ENCODE results near the gene GLIS1.
"Not testable (repeated sequence)": the region's sequence is repeated elsewhere in the genome, so short reads cannot be mapped to it uniquely, and the experiment has no call there.

The GLIS1 gene

DNA sequence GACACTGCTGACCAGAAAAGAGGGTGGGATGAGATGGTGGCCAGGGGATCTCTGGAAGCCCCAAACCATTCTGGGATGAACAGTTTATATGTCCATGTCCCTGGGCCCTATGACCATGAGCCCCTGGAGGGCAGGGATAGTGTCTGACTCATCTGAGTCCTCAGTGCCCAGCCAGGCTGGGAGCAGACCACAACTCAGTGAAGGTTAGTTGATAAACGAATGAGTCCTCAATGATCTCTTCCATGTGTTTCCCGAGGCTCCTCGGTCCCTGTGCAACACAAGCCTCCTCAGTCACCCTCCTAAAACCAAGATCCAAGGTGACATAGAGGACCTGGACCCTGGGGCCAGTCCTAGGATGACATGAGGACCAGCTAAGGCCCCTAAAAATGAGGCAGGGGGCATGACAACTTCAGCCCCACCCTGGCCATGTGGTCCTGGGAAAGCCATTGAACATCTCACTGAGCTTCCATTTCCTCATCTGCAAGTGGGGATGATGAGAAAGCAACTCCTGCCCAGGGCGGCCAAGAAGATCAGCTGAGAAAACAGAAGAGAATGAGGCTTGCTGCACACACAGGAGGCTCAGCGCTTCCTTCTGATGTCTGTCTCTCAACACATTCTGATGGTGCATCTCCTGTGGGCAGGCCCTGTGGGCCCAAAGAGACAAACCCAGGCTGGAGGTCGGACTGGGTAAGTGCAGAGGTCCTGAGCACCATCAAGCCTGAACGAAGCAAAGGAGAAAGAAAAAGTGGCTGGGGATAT is 86.3 kb downstream of the GLIS1 start:
- no peak overlapping the region for H3K4ac ChIP-seq (ENCODE audit: low read depth in 1 of 2, low read length in 2 of 2)
- no peak overlapping the region for H2BK12ac ChIP-seq (ENCODE audit: low read length in 2 of 2)
- WGBS: 80% methylated on average over 7 of the region's 7 CpGs
- no peak overlapping the region for H2BK15ac ChIP-seq (ENCODE audit: low read depth, poor library complexity, severe bottlenecking)
- no peak overlapping the region for H3K9ac ChIP-seq (ENCODE audit: low read length)
- H3K4me1 ChIP-seq (ENCODE audit: control insufficient read depth, insufficient read depth, low read depth, low read length): peaks cover 22% of the 10 kb centered on the region
- H3K79me1 ChIP-seq (replicated peaks; ENCODE audit: low read length, poor library complexity, severe bottlenecking): peaks cover 50% of the 10 kb centered on the region
- H3K14ac ChIP-seq (ENCODE audit: low read length in 2 of 2): no peak overlapping the region
- no peak overlapping the region for H2AK5ac ChIP-seq (ENCODE audit: low read length, severe bottlenecking)
- H3K36me3 ChIP-seq (ENCODE audit: control insufficient read depth in 1 of 2, insufficient read depth in 2 of 2, low read depth in 1 of 2, low read length in 2 of 2): peaks cover 0 to 23% of the 10 kb centered on the region in 2 experiments
- no peak overlapping the region for H2BK5ac ChIP-seq (ENCODE audit: low read depth, low read length, poor library complexity, severe bottlenecking)
- H3K27me3 ChIP-seq (ENCODE audit: control insufficient read depth in 1 of 2, insufficient read depth in 1 of 2, low read length in 2 of 2): peaks cover 0 to 69% of the 10 kb centered on the region in 2 experiments
- H3K4me3 ChIP-seq (ENCODE audit: insufficient read depth in 1 of 2, low read depth in 1 of 2, low read length in 2 of 2): no peak overlapping the region
- no peak overlapping the region for H2BK120ac ChIP-seq (ENCODE audit: low read depth, low read length)
- H4K91ac ChIP-seq (ENCODE audit: low read length): no peak overlapping the region
- H4K8ac ChIP-seq (ENCODE audit: low read length): no peak overlapping the region
- no peaks in the 10 kb centered on the region for H3K9me3 ChIP-seq (ENCODE audit: control insufficient read depth, low read length)
- H3K4me2 ChIP-seq (ENCODE audit: low read length, poor library complexity, severe bottlenecking): no peak overlapping the region
- no peak overlapping the region for H2AFZ ChIP-seq (ENCODE audit: low read depth, low read length)
- no peak overlapping the region for H3K23ac ChIP-seq (ENCODE audit: low read length in 2 of 2)
- no peak for DNase-seq
- no peak overlapping the region for H3K18ac ChIP-seq (ENCODE audit: low read depth in 1 of 2, low read length in 2 of 2)
- no peak overlapping the region for H3K27ac ChIP-seq (ENCODE audit: low read length, poor library complexity, severe bottlenecking)

DNA sequence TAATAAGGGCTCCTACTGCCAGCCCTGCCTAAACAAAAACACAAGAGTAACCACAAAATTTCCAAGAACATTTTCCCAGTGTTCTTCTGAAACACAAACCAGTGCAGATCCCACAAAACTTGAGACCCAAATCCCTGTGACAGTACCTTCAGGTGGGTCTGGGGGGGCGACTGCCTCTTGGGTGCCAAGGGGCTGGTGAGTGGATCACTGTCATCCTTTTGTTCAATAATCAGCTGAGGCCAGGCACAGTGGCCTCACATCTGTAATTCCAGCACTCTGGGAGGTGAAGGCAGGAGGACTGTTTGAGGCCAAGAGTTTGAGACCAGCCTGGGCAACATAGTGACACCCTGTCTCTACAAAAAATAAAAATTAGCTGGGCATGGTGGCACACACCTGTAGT is 87.6 kb downstream of the GLIS1 start:
- DNase-seq: no peak
- Histone ChIP-seq H3K14ac (ENCODE audit: low read length in 2 of 2) (no peak overlapping the region), H2AFZ (ENCODE audit: low read depth, low read length) (no peak overlapping the region), H3K4me3 (ENCODE audit: insufficient read depth in 1 of 2, low read depth in 1 of 2, low read length in 2 of 2) (no peak overlapping the region), H3K27me3 (ENCODE audit: control insufficient read depth in 1 of 2, insufficient read depth in 1 of 2, low read length in 2 of 2) (peaks cover 0 to 63% of the 10 kb centered on the region in 2 experiments), H4K91ac (ENCODE audit: low read length) (no peak overlapping the region), H3K79me1 (replicated peaks; ENCODE audit: low read length, poor library complexity, severe bottlenecking) (peaks cover 47% of the 10 kb centered on the region), H3K9ac (ENCODE audit: low read length) (no peak overlapping the region), H3K4me2 (ENCODE audit: low read length, poor library complexity, severe bottlenecking) (no peak overlapping the region), H2BK5ac (ENCODE audit: low read depth, low read length, poor library complexity, severe bottlenecking) (no peak overlapping the region), H3K36me3 (ENCODE audit: control insufficient read depth in 1 of 2, insufficient read depth in 2 of 2, low read depth in 1 of 2, low read length in 2 of 2) (peaks cover 0 to 23% of the 10 kb centered on the region in 2 experiments), H4K8ac (ENCODE audit: low read length) (no peak overlapping the region), H3K27ac (ENCODE audit: low read length, poor library complexity, severe bottlenecking) (no peak overlapping the region), H3K18ac (ENCODE audit: low read depth in 1 of 2, low read length in 2 of 2) (no peak overlapping the region), H2BK12ac (ENCODE audit: low read length in 2 of 2) (no peak overlapping the region), H3K4ac (ENCODE audit: low read depth in 1 of 2, low read length in 2 of 2) (no peak overlapping the region), H3K9me3 (ENCODE audit: control insufficient read depth, low read length) (no peaks in the 10 kb centered on the region), H2AK5ac (ENCODE audit: low read length, severe bottlenecking) (no peak overlapping the region), H3K4me1 (ENCODE audit: control insufficient read depth, insufficient read depth, low read depth, low read length) (peaks cover 17% of the 10 kb centered on the region), H3K23ac (ENCODE audit: low read length in 2 of 2) (no peak overlapping the region), H2BK120ac (ENCODE audit: low read depth, low read length) (no peak overlapping the region), H2BK15ac (ENCODE audit: low read depth, poor library complexity, severe bottlenecking) (no peak overlapping the region)
- WGBS: 73% methylated on average over 1 of the region's 1 CpG

DNA sequence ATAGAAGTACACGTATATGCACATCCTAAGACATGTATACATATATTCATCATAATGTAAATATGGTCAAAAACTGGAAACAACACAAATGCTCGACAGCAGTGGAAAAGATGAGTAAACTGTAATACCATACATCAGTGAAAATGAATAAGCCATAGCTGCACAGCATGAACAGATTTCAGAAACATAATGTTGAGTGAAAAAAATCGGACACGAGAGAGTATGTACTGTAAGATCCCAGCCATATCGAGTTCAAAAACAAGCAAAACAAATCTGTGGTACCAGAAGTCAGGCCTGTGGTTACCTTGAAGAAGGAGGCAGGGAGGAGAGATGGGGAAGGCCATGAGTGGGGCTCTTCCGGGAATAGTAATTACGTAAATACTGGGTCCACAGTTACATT is 90.4 kb downstream of the GLIS1 start:
- no peak overlapping the region for H3K23ac ChIP-seq (ENCODE audit: low read length in 2 of 2)
- no peak overlapping the region for H2AFZ ChIP-seq (ENCODE audit: low read depth, low read length)
- no peak overlapping the region for H2BK5ac ChIP-seq (ENCODE audit: low read depth, low read length, poor library complexity, severe bottlenecking)
- no peak overlapping the region for H3K14ac ChIP-seq (ENCODE audit: low read length in 2 of 2)
- H3K27me3 ChIP-seq (ENCODE audit: control insufficient read depth in 1 of 2, insufficient read depth in 1 of 2, low read length in 2 of 2): peaks cover 0 to 65% of the 10 kb centered on the region in 2 experiments
- no peak overlapping the region for H3K27ac ChIP-seq (ENCODE audit: low read length, poor library complexity, severe bottlenecking)
- H3K4ac ChIP-seq (ENCODE audit: low read depth in 1 of 2, low read length in 2 of 2): no peak overlapping the region
- H4K91ac ChIP-seq (ENCODE audit: low read length): no peak overlapping the region
- no peak overlapping the region for H2BK120ac ChIP-seq (ENCODE audit: low read depth, low read length)
- peaks cover 13% of the 10 kb centered on the region for H3K4me1 ChIP-seq (ENCODE audit: control insufficient read depth, insufficient read depth, low read depth, low read length)
- no peak overlapping the region for H3K18ac ChIP-seq (ENCODE audit: low read depth in 1 of 2, low read length in 2 of 2)
- H3K4me2 ChIP-seq (ENCODE audit: low read length, poor library complexity, severe bottlenecking): no peak overlapping the region
- no peak overlapping the region for H2BK15ac ChIP-seq (ENCODE audit: low read depth, poor library complexity, severe bottlenecking)
- H3K9me3 ChIP-seq (ENCODE audit: control insufficient read depth, low read length): no peaks in the 10 kb centered on the region
- H4K8ac ChIP-seq (ENCODE audit: low read length): no peak overlapping the region
- no peak overlapping the region for H3K9ac ChIP-seq (ENCODE audit: low read length)
- peaks cover 35% of the 10 kb centered on the region for H3K79me1 ChIP-seq (replicated peaks; ENCODE audit: low read length, poor library complexity, severe bottlenecking)
- H2BK12ac ChIP-seq (ENCODE audit: low read length in 2 of 2): no peak overlapping the region
- 84% methylated on average over 4 of the region's 7 CpGs for WGBS
- peaks cover 0 to 17% of the 10 kb centered on the region in 2 experiments for H3K36me3 ChIP-seq (ENCODE audit: control insufficient read depth in 1 of 2, insufficient read depth in 2 of 2, low read depth in 1 of 2, low read length in 2 of 2)
- no peak overlapping the region for H3K4me3 ChIP-seq (ENCODE audit: insufficient read depth in 1 of 2, low read depth in 1 of 2, low read length in 2 of 2)
- DNase-seq: no peak
- H2AK5ac ChIP-seq (ENCODE audit: low read length, severe bottlenecking): no peak overlapping the region

DNA sequence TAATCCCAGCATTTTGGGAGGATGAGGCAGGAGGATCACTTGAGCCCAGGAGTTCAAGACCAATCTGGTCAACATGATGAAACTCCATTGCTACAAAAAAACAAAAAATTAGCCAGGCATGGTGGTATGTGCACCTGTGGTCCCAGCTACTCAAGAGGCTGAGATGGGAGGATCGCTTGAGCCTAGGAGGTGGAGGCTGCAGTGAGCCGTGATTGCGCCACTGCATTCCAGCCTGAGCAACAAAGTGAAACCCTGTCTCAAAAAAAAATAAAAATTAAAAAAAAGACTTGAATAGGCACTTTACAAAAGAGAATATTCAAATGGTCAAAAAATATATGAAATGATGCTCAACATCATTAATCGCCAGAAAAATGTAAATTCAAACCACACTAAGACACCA is 91.0 kb downstream of the GLIS1 start:
- 95% methylated on average over 2 of the region's 4 CpGs for WGBS
- peaks cover 0 to 16% of the 10 kb centered on the region in 2 experiments for H3K36me3 ChIP-seq (ENCODE audit: control insufficient read depth in 1 of 2, insufficient read depth in 2 of 2, low read depth in 1 of 2, low read length in 2 of 2)
- not testable (repeated sequence) for H2BK120ac ChIP-seq (ENCODE audit: low read depth, low read length); H3K9me3 ChIP-seq (ENCODE audit: control insufficient read depth, low read length); H3K4me2 ChIP-seq (ENCODE audit: low read length, poor library complexity, severe bottlenecking); H2AFZ ChIP-seq (ENCODE audit: low read depth, low read length); H3K14ac ChIP-seq (ENCODE audit: low read length in 2 of 2); H3K4me3 ChIP-seq (ENCODE audit: insufficient read depth in 1 of 2, low read depth in 1 of 2, low read length in 2 of 2); H3K18ac ChIP-seq (ENCODE audit: low read depth in 1 of 2, low read length in 2 of 2); DNase-seq; H3K9ac ChIP-seq (ENCODE audit: low read length); H2BK15ac ChIP-seq (ENCODE audit: low read depth, poor library complexity, severe bottlenecking); H4K8ac ChIP-seq (ENCODE audit: low read length); H2BK5ac ChIP-seq (ENCODE audit: low read depth, low read length, poor library complexity, severe bottlenecking); H2BK12ac ChIP-seq (ENCODE audit: low read length in 2 of 2); H3K23ac ChIP-seq (ENCODE audit: low read length in 2 of 2); H3K4ac ChIP-seq (ENCODE audit: low read depth in 1 of 2, low read length in 2 of 2); H3K27ac ChIP-seq (ENCODE audit: low read length, poor library complexity, severe bottlenecking); H2AK5ac ChIP-seq (ENCODE audit: low read length, severe bottlenecking); H4K91ac ChIP-seq (ENCODE audit: low read length)
- peaks cover 34% of the 10 kb centered on the region for H3K79me1 ChIP-seq (replicated peaks; ENCODE audit: low read length, poor library complexity, severe bottlenecking)
- peaks cover 0 to 65% of the 10 kb centered on the region in 2 experiments for H3K27me3 ChIP-seq (ENCODE audit: control insufficient read depth in 1 of 2, insufficient read depth in 1 of 2, low read length in 2 of 2)
- H3K4me1 ChIP-seq (ENCODE audit: control insufficient read depth, insufficient read depth, low read depth, low read length): peaks cover 13% of the 10 kb centered on the region
